Activated T-helper 9 cell treated with anti-CD3 and anti-CD28 coated beads, Interleukin-2, amount 50 U/mL, for 16 hours (primary cell): ENCODE measurements around the gene MLN.
"Not testable (repeated sequence)": the region's sequence is repeated elsewhere in the genome, so short reads cannot be mapped to it uniquely, and the experiment has no call there.

Source experiments
- DNase-seq: peaks from one replicate; pipeline ENCODE4 v3.0.0-alpha.2; 2020; ENCODE audit warnings: low read depth

Gene MLN

DNA sequence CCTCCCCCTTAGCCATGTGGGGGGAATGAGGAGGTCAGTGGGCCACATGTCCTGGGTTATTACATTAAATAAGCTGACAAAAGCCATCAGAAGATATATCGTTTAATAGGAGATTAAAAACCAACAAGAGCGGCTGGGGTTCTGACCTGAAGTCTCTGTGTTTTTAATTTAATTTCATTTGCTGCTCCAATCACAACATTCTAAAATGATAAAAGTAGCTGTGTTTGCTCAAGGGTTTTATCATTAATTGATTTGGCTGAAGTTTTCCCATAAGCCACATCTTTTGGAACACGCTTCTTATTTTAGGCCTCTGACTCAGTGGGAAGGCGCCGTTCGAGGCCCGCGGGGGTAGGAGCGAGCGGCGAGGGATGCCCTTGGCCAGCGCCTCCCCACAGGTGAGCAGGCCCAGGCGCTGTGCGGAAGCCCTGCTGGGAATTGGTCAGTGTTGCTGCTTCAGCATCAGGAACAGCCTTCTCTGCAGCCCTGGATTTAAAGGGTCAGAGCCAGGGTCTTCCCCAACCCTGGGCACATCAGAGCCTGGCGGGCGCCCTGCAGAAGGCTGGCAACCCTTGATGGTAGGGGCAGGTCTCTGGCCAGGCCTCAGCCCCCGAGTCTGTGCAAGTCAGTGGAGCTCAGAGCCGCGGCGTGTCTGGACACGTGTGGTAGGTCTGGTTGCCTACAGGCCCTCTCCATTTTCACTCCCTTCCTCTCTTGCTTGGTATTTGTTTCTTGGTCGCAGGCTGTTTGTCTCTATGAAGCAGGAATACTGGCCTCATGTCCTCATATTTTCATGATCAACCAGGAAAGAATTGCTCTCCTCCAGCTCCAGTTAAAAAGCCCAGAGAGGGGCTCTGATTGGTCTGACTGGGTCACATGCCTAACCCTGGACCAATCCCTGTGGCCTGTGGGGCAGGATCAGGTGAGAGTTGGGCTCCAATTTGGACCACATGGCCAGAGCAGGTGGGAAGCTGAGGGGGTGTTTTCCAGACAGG, 30.9 kb upstream of the MLN start:
- no peak for DNase-seq

DNA sequence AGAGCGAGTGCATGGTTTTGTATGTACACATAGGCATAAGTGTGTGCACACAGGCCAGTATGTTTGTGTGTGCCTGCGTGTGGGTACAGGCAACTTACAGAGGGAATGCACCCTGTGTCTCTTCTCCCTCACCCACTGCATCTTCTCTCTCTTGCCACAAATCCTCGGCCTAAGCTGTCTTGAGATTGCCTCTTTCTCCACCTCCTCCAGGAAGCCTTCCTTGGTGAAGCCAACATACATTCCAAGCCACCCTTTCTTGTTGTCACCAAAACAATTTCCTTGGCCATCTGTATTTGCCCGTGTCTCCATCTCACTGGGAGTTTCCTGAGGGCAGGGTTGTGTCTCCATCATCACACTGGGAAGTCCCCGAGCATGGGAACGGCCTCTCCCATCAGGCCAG, 29.8 kb upstream of the MLN start:
- DNase-seq: no peak

DNA sequence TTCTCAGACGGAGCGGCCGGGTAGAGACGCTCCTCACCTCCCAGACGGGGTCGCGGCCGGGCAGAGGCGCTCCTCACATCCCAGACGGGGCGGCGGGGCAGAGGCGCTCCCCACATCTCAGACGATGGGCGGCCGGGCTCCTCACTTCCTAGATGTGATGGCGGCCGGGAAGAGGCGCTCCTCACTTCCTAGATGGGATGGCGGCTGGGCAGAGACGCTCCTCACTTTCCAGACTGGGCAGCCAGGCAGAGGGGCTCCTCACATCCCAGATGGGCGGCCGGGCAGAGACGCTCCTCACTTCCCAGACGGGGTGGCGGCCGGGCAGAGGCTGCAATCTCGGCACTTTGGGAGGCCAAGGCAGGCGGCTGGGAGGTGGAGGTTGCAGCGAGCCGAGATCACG, 29.0 kb upstream of the MLN start:
- not testable (repeated sequence) for DNase-seq

DNA sequence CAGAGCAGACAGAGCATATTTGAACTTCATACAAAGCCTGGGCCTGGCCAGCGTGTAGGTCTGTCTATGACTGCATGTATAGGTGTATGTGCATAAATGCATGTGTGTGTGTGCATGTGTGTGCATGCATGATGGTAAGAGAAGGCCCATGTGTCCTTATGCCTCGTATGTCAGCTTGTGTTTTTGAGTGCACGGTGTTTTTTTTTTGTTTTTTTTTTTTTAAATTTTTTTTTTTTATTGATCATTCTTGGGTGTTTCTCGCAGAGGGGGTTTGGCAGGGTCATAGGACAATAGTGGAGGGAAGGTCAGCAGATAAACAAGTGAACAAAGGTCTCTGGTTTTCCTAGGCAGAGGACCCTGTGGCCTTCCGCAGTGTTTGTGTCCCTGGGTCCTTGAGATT, 27.9 kb upstream of the MLN start:
- DNase-seq: not testable (repeated sequence)

DNA sequence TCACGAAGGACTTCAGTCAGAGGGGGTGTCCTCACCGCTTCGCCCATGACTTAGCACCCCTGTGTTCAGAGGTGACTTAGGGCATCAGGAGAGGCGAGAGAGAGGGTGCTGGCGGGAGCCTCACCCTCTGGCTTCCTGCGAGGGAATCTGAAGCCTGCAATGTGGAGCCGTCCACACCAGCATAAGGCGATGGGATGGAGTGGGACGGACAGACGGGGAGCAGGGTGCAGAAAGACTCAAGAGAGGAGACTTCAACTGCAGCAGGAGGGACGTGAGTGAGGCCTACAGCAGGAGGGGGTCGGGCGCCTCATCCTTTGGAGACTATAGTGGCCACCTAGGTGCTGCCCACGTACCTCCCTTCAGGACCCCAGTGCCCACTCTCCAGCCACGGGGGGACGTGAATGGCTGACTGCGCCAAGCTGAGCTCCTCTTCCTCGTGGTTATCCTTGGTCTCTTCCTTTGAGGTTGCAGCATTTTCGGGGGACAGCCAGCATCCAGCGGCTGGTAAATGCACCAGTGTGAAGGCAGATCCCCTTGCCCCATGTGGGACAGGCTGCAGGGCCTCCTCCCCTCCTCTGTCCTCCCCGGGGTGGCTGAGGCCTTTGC, 26.9 kb upstream of the MLN start:
- no peak for DNase-seq

DNA sequence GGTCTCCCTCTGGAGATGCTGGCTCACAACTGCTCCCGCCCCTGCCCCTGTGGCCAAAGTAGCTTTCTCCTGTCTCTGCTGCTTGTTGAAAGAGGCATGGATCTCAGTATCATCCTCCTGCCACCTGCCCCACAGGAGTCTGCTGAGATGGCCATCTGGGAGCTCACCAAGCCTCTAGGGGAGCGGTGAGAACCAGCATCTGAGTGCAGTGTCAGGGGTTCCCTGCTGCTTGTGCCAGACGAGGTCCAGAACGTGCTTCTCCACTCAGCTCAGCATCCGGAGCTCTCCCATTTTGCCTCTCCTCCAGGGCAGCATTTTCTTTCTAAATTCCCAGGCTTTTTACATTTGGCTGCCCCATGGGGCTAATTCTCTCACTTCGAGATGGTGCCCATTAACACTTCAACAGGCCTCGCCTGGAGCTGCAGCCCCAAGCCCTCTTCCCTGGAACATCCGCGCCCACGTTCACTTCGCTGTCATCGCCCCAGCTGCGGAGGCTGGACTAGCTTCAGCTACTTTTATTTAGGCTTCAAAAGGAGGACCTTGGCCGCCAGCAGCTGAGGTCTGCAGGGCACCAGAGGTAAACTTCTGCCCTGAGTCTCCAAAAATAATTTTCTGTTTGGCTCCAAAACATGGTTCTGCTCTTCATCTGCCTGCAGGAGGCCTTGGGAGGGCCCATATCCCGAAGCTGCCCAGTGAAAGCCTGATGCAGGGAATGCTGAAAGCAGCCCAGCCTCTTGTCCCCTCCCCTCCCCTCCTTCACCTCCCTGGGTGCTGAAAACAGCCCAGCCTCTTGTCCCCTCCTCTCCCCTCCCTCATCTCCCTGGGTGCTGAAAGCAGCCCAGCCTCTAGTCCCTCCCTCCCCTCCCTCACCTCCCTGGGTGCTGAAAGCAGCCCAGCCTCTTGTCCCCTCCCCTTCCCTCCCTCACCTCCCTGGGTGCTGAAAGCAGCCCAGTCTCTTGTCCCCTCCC, 25.2 kb upstream of the MLN start:
- DNase-seq: no peak

DNA sequence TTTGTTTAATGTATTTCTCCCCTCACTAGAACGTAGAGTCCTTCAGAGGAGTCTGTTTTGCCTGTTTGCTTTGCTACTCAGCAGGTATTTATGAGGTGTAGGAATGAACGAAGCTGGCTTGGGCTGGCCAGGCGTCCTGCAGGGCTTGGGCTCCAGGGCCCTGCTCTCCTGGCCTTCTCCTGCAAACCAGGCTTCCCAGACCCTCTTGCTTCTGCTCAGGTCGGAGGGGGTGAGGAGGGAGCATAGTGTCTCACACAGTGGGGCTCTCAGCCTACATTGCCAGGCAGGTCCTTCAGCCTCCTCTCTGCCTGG, 24.6 kb upstream of the MLN start:
- no peak for DNase-seq

DNA sequence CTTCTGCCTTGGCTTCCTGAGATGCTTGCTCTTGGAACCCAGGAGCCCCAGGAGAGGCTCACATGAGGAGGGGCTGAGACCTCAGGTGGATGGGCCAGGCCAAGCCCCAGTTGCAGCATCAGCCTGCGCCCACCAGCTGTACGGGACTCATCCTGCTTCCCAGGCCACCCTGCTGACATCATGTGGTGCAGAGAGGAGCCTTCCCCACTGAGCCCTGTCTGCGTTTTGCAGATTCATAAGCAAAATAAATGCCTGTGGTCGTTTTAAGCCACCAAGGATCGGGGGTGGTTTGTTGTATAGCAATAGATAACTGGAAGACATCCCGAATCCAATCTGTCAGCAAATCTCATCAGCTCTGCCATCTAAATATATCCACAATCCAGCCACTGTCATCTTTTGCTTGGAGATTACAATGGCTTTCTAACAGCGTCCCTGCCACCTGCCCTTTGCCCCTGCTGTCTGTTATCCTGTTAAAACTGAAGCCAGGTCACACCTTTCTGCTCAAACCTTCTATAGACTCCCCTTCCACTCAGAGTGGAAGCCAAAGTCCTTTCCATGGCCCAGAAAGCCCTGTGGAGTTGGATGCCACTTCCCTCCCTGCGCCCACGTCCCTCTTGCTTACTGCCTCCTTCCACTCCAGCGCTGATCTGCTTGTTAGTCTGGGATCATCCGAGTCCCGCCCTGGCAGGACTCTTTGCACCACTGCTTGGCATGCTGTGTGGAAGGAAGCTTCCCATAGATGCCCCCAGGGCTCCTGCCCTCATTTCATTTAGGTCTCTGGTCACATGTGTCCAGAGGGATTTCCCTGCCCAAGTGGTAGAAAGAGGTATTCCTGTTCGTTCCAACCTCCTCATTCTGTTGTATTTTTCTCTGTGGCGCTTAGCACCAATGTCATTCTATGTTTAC, 24.0 kb upstream of the MLN start:
- no peak for DNase-seq

DNA sequence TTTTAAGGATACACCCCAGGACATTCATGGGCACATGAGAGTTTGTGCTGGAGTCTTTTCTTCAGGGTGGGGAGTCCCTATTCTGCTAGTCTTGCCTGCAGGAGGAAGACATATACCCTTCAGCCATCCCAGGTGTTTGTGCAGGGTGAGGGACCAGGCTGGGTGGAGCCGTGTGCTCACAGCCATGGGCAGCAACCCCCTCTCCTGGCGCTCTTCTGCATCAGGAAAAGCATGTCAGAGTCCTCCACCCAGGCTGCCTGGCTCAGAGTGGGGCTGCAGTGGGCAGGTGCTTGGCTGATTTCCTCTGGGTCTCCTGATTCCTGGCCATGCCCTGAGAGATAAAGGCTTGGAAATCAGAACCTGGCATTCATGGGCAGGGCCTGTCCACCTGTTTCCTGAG, 22.7 kb upstream of the MLN start:
- no peak for DNase-seq

DNA sequence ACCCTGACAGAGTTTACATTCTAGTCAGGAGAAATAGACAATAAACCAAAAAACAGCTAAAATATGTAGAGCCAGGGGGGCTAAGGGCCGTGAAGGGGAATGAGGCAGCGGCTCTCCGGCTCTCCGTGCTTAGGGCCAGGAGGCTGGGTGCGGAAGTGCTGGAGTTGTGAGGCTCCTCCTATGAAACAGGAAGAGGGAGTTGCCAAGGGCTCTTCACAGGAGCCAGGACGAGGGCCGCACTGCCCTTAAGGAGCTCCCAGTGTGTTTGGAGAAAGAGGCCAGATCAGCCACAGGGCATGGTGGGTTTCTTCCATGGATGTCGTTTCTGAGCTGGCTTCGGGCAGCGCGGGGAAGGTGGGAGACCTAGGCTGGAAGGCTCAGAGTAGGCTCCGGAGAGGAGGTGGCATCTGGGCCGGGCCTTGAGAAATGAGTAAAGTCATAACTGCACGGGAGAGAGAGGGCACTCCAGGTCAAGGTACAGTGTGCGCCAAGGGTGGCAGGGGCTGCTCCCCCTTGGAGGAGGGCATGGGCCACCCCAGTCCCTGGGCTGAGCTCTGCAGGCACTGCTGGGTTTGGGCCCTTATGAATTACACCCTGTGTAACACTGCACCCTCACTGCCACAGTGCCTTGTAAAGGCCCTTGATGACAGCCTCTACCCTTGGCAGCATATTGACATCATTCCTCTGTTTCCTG, 20.8 kb upstream of the MLN start:
- no peak for DNase-seq

DNA sequence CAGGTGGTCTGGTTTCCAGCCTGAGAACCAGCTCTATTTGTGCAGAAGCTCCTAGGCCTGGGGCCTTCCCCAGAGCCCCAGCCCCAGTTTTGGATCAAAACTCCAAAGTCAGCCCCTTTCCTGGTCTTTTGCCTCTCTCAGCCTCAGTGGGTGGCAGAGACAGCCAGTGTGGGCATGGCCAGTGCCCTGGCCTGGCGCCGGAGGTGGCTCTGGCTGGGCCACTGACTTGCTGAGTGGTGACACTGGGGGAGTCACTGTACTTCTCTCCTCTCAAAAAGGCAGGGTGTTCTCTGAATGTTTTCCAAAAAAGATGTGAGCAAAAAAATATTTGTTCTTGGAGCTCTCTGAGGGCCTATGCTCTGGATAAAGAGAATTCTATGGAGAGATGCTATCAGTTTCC, 20.0 kb upstream of the MLN start:
- DNase-seq: no peak

DNA sequence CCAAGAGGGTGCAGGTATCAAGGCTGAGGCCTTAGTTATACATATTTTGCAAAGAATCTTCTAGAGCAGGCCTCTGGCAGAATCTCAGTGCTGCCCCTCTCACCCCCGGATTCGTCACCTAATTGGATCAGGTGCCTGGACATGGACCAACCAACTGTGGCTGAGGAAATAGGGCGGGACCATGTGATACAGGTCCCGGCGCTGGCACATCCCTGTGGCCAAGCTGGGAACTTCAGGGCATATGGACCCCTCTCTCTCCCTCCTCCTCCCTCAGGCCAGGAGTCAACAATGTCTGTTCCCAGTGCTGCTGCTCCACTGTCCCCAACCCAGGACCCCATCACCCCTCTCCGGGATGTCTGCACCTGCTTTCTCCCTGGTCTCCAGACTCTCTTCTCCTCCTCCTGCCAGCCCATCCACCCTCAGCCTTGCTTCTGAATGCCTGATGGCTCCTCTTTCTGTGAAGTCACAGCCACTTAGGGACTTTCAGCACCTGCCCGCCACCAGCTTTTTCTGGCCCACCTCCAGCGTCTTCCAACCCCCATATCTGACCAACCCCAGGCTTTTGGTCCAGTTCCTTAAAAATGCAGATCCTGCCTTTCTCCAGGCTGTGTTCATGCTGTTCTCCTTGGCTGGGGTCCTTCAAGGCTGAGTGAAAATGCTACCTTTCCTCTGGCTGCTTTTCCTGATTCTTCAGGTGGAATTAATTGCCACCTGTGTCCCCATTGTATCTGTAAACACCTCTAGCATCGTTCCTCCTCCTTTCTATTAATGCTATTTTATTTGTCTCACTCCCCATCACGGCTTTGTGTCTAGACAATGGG, 19.0 kb upstream of the MLN start:
- no peak for DNase-seq

DNA sequence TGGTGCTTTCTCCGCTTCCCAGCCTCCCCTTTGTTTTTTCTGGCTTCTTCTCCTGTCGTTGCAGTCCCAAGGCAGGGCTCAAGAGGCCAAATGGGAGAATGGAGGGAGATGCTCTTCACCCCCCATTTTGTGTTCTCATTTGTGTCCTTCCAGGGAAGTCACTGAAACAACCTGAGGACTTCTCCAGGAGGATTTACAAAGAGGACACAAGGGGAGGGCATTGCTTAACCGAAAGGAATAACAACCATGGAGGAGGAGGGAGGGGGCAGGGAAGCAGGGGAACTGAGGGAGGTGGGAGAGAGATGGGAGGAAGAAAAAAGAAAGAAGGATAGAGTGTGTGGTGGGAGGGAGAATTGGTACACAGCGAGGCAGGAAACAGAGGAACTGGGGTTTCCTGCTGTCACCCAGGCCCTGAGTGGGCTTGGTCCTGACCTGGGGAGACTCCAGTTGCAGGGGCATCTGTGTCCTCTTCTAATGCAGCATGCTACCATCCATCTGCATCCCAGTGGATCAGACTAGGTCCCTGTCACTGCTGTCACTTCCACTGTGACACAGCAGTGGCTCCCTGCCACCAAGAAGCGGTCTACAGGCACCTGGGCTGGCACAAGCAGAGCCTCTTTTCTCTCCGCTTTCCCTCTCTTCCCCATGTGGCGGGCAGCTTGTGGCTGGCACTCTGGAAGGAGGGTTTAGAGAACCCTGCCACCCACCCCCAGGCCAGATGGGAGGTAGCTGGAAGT, 17.1 kb upstream of the MLN start:
- no peak for DNase-seq

DNA sequence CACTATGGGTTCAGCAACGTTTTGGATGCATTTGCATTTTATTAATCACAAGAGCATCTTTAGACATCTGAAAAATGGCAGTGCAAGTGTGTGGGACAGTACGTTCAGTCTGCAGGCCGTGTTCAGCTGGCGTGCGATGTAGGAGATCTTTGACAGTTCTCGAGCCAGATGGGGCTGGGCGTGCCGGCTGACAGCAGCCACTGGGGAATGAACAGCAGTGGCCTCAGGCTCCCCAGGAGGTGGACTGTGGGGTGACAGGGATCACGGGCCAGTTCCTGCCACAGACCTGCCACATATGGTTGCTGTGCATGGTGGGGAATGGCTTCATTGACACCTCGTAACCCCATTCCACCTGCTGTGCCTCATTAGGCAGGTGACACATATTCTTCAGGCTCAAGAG, 16.4 kb upstream of the MLN start:
- no peak for DNase-seq

DNA sequence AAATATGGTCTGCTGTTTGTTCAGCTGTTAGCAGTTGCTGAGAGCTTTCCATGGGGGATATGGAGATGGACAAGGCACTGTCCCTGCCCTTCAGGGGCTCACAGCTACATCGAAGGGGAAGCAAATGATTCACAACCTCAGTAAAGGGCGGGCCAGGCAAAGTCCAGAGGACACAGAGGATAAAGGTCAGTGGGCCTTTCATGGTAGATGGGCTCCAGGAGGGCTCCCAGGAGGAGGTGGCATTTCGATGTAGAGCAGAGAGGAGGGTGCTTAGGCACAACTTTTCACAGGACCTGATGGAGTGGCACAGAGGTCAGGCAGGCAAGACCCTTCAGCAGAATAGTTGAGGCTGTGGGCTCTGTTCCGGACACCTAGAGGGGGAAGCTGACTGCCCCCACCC, 15.2 kb upstream of the MLN start:
- no peak for DNase-seq

DNA sequence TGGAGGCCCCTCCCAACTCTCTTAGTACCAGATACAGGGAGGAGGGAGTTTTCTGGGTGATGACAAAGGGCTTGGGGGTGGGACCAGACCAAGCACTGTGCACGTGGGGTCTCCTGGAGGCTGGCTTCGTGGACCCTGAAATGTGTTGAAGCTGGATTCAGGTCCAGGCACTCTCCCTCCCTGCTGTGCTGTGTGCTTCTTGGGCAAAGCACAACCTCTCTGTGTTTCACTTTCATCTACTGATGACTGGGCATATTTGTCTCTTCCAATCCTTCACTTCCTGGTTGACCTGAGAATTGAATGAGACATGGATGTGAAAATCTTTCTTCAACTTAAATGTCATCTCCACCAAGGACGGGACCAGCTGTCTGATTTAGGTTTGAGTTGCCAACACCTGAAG, 14.5 kb upstream of the MLN start:
- no peak for DNase-seq

DNA sequence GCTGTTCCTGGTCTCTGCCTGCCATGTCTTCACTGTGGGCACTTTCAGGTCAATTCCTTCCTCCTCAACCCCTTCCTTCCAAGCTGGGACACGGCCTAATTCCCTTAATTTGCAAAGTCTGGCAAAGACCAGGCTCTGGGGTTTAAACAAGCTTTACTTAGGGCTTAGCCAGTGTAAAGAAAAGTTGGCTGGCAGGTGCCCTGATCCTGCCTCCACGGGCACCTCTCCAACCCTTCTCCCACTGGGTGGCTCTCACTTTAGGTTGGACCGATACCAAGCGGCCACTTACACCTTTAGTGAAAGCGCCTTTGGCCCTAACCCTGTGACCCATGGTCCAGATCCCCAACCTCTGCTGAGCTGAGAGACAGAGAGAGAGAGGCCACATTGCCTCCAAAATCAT, 13.7 kb upstream of the MLN start:
- no peak for DNase-seq

DNA sequence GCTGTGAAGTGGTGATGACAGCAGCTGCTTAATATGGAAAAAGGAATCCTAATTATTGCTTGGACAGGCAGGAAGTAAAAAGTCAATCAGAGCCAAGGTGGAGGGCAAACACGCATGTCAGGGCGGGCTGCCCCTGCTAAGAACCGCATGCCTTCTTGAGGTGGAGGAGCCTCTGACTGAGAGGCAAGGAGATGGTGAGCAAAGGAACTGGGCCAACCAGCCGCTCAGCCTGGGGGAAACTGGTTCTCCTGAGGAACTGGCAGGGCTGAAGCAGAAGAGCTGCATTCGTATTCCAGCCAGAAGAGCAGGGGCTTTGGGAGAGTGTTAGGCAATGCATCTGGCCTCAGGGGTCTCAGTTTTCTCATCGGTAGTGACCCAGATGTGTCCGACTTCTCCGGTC, 13.1 kb upstream of the MLN start:
- no peak for DNase-seq

DNA sequence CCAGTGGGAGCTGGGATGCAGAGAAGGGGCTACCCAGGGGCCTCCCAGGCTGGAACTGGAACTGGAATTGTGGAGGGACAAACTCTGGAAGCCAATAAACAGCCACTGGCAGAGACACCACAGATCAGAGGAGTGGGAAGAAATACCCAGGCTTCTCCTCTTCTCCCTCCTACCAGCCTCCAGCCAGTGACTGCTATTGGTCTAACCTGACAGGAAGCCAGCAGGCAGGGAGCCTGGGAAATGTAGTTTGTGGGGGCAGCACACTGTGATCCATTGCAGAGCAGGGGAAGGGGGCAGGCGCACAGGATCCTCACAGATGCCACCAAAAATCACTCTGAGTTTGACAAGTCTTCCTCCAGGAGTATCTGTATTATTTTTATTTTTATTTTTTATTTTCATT, 12.1 kb upstream of the MLN start:
- DNase-seq: no peak
